Heart right ventricle (tissue), 16 donors: ENCODE measurements around the gene FAM120A. TPM values are rescaled to one million over a fixed set of nuclear protein-coding genes. Genes with fewer than 3 reads are reported as not detected.
A peak's percentile ranks its signal among the peaks of the same experiment; 100 is the strongest.

Experiments used
- ATAC-seq, 8 donors: fragments of 200-7000 bp; cut with Tn5 transposase; one replicate each; pipeline ENCODE4 v1.9.1; 2020; ENCODE audit warnings: mild to moderate bottlenecking in 8 of 8, moderate library complexity in 8 of 8, moderate number of reproducible peaks in 1 of 8
- DNase-seq, 2 donors: peaks; one replicate each; pipeline ENCODE4 v3.0.0-alpha.2; 2020
- H3K27ac ChIP-seq, 10 donors: fragments of 200-600 bp; sonication (generic) in 2 of 10; one replicate each; pipeline versions ENCODE4 v1.5.0 to v1.8.0; 2020 to 2022; ENCODE audit warnings: mild to moderate bottlenecking in 3 of 10
- H3K27me3 ChIP-seq, 7 donors: fragments of 200-600 bp; one replicate each; pipeline ENCODE4 v1.8.0; 2021 to 2022; ENCODE audit warnings: mild to moderate bottlenecking in 2 of 7
- H3K36me3 ChIP-seq, 9 donors: fragments of 200-600 bp; sonication (generic) in 1 of 9; one replicate each; pipeline versions ENCODE4 v1.5.0 to v1.8.0; 2020 to 2022; ENCODE audit warnings: mild to moderate bottlenecking in 2 of 9
- H3K4me1 ChIP-seq, 9 donors: fragments of 200-600 bp; sonication (generic) in 1 of 9; one replicate each; pipeline versions ENCODE4 v1.5.0 to v1.8.0; 2020 to 2022; ENCODE audit warnings: mild to moderate bottlenecking in 4 of 9
- H3K4me3 ChIP-seq, 10 donors: fragments of 200-600 bp; sonication (generic) in 2 of 10; one replicate each; pipeline versions ENCODE4 v1.5.0 to v1.8.0; 2020 to 2022; ENCODE audit warnings: mild to moderate bottlenecking in 7 of 10, moderate library complexity in 2 of 10
- H3K9me3 ChIP-seq, 11 donors: fragments of 200-600 bp in 10 of 11; sonication (generic) in 2 of 11; one replicate each; pipeline versions ENCODE4 v1.5.0 to v1.8.0; 2013 to 2022; ENCODE audit warnings: mild to moderate bottlenecking in 2 of 11, control low read depth in 1 of 11, moderate library complexity in 1 of 11
- CTCF ChIP-seq, 9 donors: fragments of 200-600 bp; sonication (generic) in 2 of 9; IDR thresholded peaks; one replicate each; pipeline versions ENCODE4 v1.5.0 to v1.8.0; 2021 to 2022; ENCODE audit warnings: antibody characterized with exemption in 9 of 9, mild to moderate bottlenecking in 5 of 9, moderate library complexity in 1 of 9
- WGBS, 2 donors: extraction: QIAGEN DNeasy Blood & Tissue Kit; methylation state at CpG; one replicate each; pipeline ENCODE4 v1.1.7; 2013; ENCODE audit warnings: inconsistent platforms in 1 of 2; 5-methylcytosine and 5-hydroxymethylcytosine counted together
- intact Hi-C, 10 donors: fragments of 100-400 bp; cut with DNase I; formaldehyde crosslinking; loops; one replicate each; pipeline versions ENCODE4 v1.11.1 to v1.14.2; 2022
- polyA plus RNA-seq, 2 donors: library from polyadenylated mRNA; stranded (reverse); fragments of 200-250 nt; gene quantifications; one replicate each; pipeline ENCODE4 v1.2.3, GENCODE V29; 2013
- total RNA-seq, 10 donors: library from RNA; stranded (reverse); fragmentation: NEBNext Ultra II Directional in 3 of 10; extraction: Animal tissue kit (Norgen Biotek cat#: 25700) in 3 of 10; gene quantifications; one replicate each; pipeline versions ENCODE4 v1.2.1 to v1.2.4, GENCODE V29; 2021 to 2023
- donor health status: Arrhythmogenic right ventricular cardiomyopathy.
- donor health status: ischemic (EF 13 %, LVEDD 7.1; RV severe dilation, severe dysfunction).
- donor health status: healthy with polysubstance abuse.
- donor health status: DM: no; HTN: yes; CAD: no.
- donor health status: DM: no; HTN: no; CAD: no.
- donor health status: ischemic (EF 25% LVEDD 6.9; RV normal size, moderate dysfunction).
- donor health status: ischemic (EF 25% LVEDD 5.7; RV mildly dilated, moderate dysfunction).
- donor health status: healthy.
- donor health status: DM: yes; HTN: yes; CAD: no.
- donor health status: Ischemic cardiomyopathy.
- donor health status: ischemic (EF 35%, LVEDD 5.7; RV mildly dilated, moderate dysfunction).
- donor health status: nonischemic (EF 11% LVEDD 7.7; RV severe dilation, severe dysfunction).
- donor health status: DM: yes; HTN: yes; CAD: no.
- donor health status: PGD.
- donor health status: ischemic (EF 29% LVEDD 5.4; RV normal size, mild dysfunction).
- donor health status: nonischemic (EF 23%, LVEDD 6.1; RV moderate dilation, normal function).

Gene FAM120A
- total and polyA plus RNA-seq, 12 donors = 42.2 to 126 (median 104) TPM

GRCh38 chr9:93466416-93467061 lies 15.1 kb downstream of the FAM120A start:
- ATAC-seq (no peak), DNase-seq (no peak)
- Histone ChIP-seq H3K27me3 (no peaks in the 10 kb centered on the region), H3K9me3 (no peaks in the 10 kb centered on the region), H3K4me3 (no peak overlapping the region), H3K27ac (peak overlapping the region in 7 of 10 donors; percentile 3 to 83 (median 11)), H3K36me3 (peaks cover 0 to 8% (median 0%) of the 10 kb centered on the region in 9 donors), H3K4me1 (peaks cover 7 to 97% (median 76%) of the 10 kb centered on the region in 9 donors)
- TF ChIP-seq CTCF (IDR thresholded peaks at IDR 0.05) = no peak
- intact Hi-C loops = no loop called here
- 52 to 53% methylated on average over 7 of the region's 7 CpGs for WGBS, 2 donors

- DNase-seq (no peak), ATAC-seq (no peak)
- H3K27ac ChIP-seq = peak overlapping the region in 4 of 10 donors; percentile 3 to 83 (median 21)
- peaks cover 0 to 13% (median 5%) of the 10 kb centered on the region in 9 donors for H3K36me3 ChIP-seq
- intact Hi-C loops = no loop called here
- 32 to 33% methylated on average over 3 of the region's 3 CpGs for WGBS, 2 donors
- peaks cover 7 to 94% (median 75%) of the 10 kb centered on the region in 9 donors for H3K4me1 ChIP-seq
- TF ChIP-seq CTCF (IDR thresholded peaks at IDR 0.05) = no peak
- no peaks in the 10 kb centered on the region for H3K9me3 ChIP-seq
- H3K4me3 ChIP-seq = no peak overlapping the region
- no peaks in the 10 kb centered on the region for H3K27me3 ChIP-seq
These were observed 15.6 kb downstream of the FAM120A start for GRCh38 chr9:93467062-93467416.

GRCh38 chr9:93467462-93467861 lies 16.0 kb downstream of the FAM120A start:
- H3K36me3 ChIP-seq = peaks cover 0 to 17% (median 7%) of the 10 kb centered on the region in 9 donors
- ATAC-seq (no peak), DNase-seq (no peak)
- H3K4me1 ChIP-seq = peaks cover 7 to 89% (median 75%) of the 10 kb centered on the region in 9 donors
- TF ChIP-seq CTCF (IDR thresholded peaks at IDR 0.05) = no peak
- no peaks in the 10 kb centered on the region for H3K9me3 ChIP-seq
- WGBS, 2 donors = 66 to 78% methylated on average over 3 of the region's 3 CpGs
- no peaks in the 10 kb centered on the region for H3K27me3 ChIP-seq
- intact Hi-C loops = no loop called here
- H3K4me3 ChIP-seq = no peak overlapping the region
- peak overlapping the region in 2 of 10 donors; percentile 3 to 83 for H3K27ac ChIP-seq

GRCh38 chr9:93468763-93469456 lies 17.4 kb downstream of the FAM120A start:
- ATAC-seq (peak; percentile 31 to 81 (median 74)), DNase-seq (peak in 1 of 2 donors; percentile 43)
- Histone ChIP-seq H3K27me3 (no peaks in the 10 kb centered on the region), H3K4me3 (peak overlapping the region in 4 of 10 donors; percentile 10 to 20 (median 16)), H3K4me1 (peaks cover 7 to 79% (median 73%) of the 10 kb centered on the region in 9 donors), H3K27ac (peak overlapping the region in 9 of 10 donors; percentile 51 to 83 (median 70)), H3K9me3 (no peaks in the 10 kb centered on the region), H3K36me3 (peaks cover 0 to 30% (median 7%) of the 10 kb centered on the region in 9 donors)
- intact Hi-C loops = no loop called here
- 8 to 12% methylated on average over 5 of the region's 5 CpGs for WGBS, 2 donors
- no peak for TF ChIP-seq CTCF (IDR thresholded peaks at IDR 0.05)
